Left forelimb (tissue), 1 donor: ENCODE data around the gene ALDH3B1.
"Not testable (repeated sequence)": the region's sequence is repeated elsewhere in the genome, so short reads cannot be mapped to it uniquely, and the experiment has no call there.

Experiments used
- DNase-seq: peaks from one replicate; pipeline ENCODE4 v3.0.0-alpha.2; 2018; ENCODE audit warnings: low spot score

Gene ALDH3B1, protein sequence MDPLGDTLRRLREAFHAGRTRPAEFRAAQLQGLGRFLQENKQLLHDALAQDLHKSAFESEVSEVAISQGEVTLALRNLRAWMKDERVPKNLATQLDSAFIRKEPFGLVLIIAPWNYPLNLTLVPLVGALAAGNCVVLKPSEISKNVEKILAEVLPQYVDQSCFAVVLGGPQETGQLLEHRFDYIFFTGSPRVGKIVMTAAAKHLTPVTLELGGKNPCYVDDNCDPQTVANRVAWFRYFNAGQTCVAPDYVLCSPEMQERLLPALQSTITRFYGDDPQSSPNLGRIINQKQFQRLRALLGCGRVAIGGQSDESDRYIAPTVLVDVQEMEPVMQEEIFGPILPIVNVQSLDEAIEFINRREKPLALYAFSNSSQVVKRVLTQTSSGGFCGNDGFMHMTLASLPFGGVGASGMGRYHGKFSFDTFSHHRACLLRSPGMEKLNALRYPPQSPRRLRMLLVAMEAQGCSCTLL

DNA sequence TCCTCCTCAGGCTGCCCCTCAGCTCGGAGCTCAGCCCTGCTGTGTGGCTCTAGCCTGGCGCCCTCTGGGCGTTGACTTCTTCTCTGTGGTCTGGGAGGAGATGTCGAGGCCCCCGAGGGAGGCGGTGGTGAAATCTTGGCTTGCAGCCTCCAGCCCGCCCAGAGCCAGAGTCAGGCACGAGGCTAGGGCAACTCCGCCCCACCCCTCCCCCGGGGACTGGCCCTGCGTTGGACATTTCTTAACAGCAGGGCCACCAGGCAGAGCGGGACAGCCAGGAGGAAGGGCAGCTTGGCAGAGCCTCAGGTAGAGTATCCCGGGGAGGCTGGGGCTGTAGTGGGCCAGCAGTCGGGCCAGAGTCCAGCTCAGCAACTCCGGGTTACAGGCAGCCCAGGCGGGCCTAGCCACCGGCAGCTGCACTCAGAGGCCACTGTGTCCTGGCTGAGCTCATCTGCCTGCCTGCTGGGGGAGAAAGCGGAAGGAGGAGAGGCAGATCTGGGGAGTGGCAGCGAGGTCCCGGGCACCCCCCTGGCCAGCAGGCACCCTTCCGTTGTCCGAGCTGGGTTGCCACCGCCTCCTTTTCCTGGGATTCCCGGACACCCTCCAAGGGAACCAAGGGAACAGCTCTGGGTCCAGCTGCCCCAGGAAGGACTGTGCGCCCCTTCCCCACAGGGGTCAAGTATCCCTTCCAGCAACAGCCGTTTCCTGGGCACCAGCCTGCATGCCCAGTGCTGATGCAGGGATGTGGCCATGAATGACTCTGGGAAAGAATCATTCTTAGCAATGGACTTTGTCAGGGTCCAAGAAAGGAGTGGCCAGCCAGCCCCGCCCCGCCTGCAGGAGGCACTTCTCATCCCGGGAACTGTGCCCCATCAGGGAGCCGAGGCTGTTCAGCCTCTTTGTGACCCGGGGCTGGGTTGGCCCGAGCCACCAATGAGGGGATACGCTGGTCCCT is at the start of gene ALDH3B1:
ALDH3B1 (plus strand) TSS at position 238 of the 952 bp plus-strand sequence. CDS start 4,971 bp downstream, outside the sequence.
- peak; percentile 79 for DNase-seq

DNA sequence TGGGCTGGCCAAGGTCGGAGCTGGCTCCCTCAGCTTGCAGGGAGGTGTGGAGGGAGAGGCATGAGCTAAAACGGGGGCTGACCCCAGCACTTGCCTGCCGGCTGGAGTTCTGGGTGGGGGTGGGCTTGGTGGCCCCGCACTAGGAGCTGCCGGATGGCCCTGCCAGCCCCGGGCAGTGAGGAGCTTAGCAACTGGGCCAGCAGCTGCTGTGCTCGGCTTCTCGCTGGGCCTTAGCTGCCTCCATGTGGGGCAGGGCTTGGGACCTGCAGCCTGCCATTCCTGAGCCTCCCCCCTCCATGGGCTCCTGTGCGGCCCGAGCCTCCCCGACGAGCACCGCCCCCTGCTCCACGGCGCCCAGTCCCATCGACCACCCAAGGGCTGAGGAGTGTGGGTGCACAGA is 46.9 kb upstream of the ALDH3B1 start:
- not testable (repeated sequence) for DNase-seq

DNA sequence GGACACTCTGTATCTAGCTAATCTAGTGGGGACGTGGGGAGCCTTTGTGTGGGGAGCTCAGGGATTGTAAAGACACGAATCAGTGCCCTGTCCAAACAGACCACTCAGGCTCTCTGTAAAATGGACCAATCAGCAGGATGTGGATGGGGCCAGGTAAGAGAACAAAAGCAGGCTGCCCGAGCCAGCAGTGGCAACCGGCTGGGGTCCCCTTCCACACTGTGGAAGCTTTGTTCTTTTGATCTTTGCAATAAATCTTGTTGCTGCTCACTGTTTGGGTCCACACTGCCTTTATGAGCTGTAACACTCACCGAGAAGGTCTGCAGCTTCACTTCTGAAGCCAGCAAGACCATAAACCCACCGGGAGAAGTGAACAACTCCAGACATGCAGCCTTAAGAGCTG is 46.2 kb upstream of the ALDH3B1 start:
- DNase-seq: not testable (repeated sequence)

DNA sequence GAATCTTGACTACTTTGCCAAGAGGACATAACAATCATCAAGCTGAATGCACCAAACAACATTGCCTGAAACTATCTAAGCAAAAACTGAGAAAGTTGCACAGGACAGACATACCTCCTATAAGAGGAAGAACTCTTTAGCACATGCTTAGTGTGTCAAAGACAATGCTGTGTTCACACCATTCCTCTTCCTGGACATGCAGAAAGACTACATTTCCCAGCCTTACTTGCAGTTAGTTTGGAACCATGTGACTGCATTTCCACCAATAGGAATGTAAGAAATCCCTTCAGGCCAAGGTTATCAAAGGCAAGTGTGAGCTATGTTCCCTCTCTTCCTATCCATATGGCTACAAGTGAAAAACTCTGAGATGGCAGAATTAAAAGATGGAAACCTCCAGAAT is 45.4 kb upstream of the ALDH3B1 start:
- DNase-seq: not testable (repeated sequence)

DNA sequence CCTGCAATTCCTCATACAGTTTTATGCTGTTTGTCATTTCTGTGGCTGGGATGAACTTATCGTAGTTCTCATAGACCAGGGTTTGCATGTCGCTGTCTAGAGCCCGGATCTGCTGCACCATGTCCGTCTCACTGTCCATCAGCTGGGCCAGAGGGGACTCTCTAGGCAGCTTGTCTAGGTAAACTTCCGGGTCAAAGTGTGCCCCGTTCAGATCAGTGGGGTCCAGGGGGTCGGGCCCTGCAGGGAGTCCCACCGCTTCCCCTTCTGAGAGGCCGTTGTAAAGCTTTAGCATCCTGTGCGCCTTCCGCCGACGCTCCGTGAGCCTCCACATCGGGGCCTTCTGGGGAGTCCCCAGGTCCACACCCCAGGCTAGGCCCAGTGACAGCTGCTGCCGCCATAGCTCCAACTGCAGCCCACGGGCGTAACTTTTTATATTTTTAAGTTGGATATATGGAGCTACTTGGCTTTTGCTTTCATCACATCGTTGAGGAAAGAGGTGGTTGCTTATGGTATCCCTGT is 44.2 kb upstream of the ALDH3B1 start:
- not testable (repeated sequence) for DNase-seq

DNA sequence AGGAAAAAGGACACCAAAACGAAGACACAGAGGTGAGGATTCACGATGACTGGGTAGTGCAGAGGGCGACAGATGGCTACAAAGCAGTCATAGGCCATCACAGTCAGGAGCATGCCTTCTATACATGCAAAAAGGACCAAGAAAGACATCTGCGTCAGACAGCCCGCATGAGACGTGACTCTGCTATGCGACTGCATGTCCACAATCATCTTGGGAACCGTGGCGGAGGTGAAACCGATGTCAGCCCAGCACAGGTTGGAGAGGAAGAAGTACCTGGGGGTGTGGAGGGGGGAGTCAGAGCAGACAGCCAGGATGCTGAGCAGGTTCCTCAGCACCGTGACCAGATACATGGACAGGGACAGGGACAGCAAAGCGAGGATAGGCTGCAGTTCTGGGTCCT is 35.4 kb upstream of the ALDH3B1 start:
- not testable (repeated sequence) for DNase-seq

DNA sequence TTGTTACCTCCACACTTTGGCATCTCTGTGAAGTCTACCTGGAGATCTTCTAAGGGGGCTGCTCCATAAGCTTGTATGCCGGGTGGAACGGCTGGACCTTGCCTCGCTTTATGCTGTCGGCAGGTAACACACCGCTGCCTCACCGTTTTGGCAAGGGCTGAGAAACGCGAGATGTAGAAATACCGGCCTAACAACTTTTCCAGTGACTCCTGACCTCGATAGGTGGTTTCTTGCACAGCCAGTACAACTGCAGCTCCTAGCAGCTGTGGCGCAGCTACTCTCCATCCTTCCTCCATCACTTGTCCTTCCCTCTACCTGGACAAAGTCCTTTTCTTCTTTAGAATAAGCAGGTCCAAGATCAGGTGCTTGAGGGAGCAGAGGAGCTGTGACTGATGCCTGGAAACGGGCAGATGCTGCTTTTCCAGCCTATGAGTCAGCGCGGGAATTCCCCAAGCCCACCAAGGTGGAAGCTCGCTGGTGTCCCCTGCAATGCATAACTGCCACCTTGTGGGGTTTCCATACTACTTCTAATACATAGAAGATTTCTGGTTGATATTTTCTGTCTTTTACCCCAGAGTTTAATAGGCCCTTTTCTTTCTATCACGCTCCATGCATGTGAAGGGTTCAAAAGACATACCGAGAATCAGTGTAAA is 31.2 kb upstream of the ALDH3B1 start:
- DNase-seq: not testable (repeated sequence)

DNA sequence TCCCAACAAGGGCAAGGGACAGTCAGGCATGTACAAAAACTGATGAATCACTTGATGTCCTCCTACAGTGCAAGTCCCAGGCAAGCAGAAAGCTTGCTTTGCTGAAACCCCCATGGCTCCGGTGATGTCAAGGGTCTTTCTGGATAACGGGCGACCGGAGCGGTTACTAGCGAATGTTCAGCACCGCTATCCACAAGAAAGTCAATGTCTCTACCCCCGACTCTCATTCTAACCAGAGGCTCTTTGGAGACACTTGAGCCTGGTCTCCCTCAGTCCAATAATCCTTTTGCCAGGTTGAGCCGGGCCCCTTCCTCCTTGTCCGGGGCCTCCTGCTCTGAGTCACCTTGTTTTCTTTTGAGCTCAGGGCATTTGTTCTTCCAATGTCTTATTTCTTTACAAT is 28.9 kb upstream of the ALDH3B1 start:
- DNase-seq: not testable (repeated sequence)

DNA sequence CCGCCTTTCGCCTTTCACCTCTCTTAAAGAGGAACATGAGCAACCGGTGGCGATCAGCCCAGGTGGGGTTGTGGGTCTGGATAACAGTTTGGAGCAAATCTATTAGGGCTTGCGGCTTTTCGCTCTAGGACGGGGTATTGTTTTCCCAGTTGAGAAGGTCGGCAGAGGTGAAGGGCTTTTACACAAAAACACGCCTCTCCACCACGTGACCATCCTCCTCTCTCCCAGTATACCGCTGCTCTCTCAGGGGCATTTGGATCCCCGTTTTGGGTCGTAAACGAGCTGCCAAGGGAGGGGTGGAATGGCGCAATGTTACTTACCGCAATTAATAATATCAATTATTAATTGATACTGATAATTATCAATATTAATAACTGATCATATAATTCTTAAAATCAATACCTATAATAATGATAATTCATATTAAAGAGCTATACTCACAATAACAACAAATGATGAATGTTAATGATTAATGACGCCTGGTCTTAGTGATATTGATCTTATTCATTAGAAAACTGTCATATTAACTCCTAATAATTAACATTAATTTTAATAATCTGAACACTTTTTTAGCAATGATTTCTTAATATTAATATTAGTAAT is 27.8 kb upstream of the ALDH3B1 start:
- not testable (repeated sequence) for DNase-seq

DNA sequence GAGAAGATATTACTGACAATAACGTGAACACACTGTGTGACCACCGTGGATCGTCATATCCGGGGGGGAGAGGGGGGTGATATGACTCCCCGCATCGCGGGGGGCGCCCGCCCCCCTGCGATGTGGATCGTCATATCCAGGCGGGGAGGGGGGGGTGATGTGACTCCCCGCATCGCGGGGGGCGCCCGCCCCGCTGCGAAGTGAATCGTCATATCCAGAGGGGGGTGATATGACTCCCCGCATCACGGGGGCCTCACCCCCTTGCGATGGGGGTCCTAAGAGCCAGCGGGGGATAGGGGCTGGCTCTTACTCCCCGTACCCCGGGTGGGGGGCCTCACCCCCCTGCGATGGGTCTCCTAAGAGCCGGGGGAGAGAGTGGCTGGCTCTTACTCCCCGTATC is 26.2 kb upstream of the ALDH3B1 start:
- DNase-seq: no peak

DNA sequence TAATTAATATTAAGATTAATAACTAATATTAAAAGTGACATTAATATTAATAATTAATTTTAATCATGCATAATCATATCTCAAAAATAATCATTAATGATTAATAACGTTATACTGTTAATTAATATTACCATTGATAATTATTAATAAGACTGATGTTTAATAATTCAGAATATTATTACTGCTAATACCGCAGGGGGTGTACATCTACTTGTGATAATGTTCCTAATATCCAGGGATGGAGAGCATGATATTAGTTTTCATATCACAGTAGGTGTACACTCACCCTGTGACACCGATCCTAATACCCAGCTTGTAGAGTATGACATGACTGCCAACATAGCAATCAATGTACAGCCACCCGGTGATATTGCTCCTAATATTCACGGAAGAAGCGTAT is 24.8 kb upstream of the ALDH3B1 start:
- DNase-seq: not testable (repeated sequence)

DNA sequence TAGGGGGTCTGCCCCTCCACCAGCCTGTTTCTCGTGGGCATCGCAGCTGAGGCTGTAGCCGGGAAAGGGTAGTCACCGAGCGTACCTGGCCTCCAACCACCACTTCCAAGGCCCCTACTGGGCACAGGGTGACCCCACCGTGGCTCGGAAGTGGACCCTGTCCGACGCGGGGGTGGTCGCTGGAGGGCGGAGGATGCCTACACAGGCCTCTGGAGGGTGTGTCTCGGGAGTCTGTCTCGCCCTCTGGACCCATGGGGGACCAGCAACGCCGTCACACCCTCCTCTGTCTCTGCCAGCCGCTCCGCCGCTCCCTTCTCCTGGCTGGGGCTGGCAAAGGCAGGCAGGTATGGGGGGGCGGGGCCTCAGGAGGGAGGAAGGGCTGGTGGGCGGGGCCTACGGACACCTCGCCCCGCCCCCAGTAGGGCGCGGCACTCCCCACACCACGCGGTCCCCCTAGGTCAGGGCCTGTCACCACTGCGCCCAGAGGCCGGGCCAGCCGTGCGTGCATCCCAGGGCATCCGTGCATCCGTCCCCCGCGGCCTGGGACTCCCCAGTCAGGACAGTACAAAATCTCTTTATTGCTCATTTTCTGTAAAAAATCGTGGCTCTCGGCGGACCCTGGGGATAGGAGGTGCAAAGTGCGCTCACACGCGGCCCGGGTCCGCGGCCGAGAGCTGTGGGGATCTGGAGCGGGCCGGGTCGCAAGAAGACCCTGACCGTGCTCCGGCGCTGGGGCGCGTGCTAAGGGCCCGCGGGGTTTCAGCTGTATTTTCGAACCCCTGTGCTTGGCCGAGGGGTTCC is 19.4 kb upstream of the ALDH3B1 start:
- not testable (repeated sequence) for DNase-seq

DNA sequence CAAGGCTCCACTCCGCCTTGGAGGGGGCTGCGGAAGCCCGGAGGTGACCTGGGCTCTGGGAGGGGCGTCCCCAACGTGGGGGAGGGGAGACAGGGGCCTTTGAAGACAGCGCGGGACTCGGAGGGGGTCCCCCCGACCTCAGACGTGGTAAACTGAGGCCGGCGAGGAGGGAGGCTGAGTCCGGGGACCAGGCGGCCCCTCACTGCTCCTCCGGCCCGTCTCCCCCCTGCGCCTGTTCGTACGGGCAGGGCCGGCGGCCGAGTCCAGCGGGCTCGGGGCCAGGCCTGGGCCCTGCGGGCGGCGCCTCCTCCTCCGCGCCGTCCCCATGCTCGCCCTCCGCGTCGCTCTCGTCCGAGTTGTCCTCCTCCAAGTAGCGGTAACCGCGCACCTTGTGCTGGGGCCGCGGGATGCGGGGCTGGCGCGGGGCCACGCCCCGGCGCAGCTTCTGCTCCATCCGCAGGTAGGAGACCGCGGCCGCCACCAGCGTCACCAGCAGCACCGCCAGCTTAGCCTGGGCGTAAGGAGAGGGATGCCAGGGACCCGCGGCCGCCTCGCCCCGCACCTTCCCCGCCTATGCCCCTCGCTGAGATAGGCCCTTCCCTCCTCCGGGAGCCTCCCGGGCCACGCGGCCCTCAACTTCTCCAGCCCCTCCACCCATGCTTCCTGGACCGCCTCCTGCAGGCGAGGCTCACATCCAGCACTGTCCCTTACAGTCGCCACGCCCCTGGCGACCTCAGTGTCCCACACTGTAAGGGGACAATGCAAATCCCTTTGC is 18.6 kb upstream of the ALDH3B1 start:
- DNase-seq: not testable (repeated sequence)

DNA sequence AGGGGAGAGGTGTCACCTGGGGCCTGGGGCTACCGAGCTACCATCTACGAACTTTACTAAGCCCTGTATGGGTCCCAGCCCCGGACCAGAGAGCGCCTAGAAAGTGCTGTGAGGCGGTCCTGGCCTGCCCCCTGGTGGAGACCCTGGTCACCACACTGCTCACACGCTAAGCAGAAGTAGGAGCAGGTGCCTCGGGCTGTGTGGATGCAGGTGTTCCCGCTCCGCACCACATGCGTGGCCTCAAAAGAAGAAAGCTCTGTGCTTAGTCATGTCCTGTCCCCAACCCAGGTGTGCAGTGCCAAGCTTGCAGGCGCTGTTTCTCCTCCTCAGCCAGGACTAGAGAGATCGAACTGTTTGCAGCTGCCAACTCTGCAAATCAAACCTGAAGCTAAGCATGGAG is 16.3 kb upstream of the ALDH3B1 start:
- peak; percentile 51 for DNase-seq

DNA sequence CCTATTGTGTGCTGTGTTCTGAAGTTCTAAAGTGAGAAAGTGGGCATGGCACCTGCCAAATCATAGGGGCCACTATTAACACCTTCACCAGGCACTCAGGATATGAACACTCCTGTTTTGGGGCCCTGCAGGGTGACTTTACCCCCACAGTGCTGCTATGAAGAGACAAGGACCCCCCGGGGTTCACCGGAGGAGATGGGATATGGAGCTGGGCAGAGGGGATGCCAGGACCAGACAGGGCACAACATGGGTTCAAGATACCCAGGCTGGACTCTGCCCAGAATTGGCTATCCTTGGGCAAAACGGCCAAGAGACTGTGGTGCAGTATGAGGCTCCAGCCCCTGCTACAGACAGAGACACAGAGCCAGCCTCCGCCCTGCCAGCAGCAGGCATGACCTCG is 15.7 kb upstream of the ALDH3B1 start:
- DNase-seq: not testable (repeated sequence)

DNA sequence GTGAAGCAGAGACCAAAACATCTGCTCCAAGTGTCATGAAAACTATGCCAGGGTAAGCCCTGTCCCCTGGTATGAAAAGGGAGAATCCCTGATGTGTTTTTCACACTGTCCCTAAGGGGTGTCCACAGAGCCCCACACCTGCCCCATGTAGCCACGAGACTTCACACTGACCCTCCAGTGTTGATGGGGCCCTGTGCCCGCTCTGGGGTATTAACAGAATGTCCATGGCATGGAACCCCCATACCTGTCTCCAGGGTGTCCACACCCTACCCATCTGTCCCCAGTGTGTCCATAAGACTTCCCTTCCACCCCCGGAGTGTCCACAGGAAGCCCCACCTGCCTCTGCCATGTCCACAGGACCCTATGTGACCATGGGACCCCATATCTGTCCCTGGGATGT is 15.0 kb upstream of the ALDH3B1 start:
- DNase-seq: peak; percentile 37

DNA sequence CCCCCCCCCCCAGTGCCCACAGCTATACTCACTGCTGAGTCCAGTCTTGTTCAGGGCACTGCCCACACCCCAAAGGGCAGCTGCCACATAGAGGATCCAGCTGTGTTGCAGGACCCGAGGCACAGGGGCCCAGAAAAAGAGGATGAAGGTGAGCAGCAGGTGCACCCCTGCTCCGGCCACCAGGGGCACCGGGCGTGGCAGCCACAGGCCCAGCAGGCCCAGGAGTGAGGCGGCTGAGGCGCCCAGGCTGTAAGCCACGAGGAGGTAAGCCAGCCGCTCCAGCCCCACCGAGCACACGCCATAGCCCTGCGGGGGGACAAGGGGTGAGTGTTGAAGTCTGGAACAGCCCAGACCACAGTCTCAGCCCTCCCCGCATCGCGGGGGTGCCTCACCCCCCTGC is 14.5 kb upstream of the ALDH3B1 start:
- DNase-seq: peak; percentile 30

DNA sequence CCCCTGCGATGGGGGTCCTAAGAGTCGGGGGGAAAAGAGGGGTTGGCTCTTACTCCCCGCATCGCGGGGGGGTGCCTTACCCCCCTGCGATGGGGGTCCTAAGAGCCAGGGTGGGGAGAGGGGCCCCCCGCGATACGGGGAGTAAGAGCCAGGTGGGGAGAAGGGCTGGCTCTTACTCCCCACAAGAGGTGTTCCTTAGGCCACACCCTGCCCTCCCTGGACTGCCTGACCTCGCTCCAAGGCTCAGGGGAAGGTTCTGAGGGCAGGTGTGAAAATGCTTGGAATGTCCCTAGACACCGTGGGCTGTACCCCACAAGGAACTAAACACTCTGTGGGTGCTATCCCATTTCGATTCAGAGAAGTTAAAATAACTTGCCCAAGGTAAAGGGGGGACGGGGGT is 14.1 kb upstream of the ALDH3B1 start:
- peak; percentile 22 for DNase-seq

DNA sequence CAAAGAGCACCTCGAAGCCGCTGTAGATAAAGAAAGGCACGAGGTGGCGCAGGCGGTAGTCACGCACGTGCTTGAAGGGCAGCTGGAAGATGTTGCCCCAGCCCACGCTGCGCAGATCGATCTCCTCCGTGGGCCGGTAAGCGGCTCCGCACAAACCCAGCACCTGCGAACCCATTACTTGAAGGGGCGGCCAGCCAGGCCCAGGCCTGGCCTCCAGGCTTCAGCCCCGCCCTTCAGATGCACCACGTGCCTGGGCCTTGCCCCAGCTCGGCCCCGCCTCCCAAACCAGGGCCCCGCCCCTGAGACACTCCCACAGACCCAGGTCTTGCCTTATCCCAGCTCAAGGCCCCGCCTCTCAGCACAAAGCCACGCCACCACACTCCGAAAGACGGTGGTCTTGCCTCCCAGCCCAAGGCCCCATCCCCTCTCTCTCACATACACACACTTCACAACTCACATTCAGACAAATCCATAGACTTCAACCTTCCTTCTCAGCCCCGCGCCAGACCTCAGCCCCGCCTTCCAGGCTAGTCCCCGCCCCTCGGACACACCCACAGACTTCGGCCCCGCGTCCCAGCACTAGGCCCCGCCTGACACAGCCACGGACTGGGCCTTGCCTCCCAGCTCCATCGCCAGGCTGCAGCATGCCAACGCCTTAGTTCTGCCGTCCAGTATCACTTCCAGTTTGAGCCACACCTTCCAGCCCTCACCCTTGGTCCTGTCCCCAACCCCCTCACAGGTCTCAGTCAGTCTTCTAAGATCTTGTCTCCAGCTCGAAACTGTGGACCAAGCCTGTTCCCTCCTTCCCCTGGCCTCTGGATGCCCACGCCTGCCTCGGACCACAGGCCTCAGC is 13.3 kb upstream of the ALDH3B1 start:
- peak; percentile 76 for DNase-seq
